Heart right ventricle (tissue), 16 donors: ENCODE data around the gene NPAS3. TPM values are rescaled to one million over a fixed set of nuclear protein-coding genes. Genes with fewer than 3 reads are reported as not detected.

Experiments
- ATAC-seq, 8 donors: fragments of 200-7000 bp; cut with Tn5 transposase; one replicate each; pipeline ENCODE4 v1.9.1; 2020; ENCODE audit warnings: mild to moderate bottlenecking in 8 of 8, moderate library complexity in 8 of 8, moderate number of reproducible peaks in 1 of 8
- DNase-seq, 2 donors: peaks; one replicate each; pipeline ENCODE4 v3.0.0-alpha.2; 2020
- H3K27ac ChIP-seq, 10 donors: fragments of 200-600 bp; sonication (generic) in 2 of 10; one replicate each; pipeline versions ENCODE4 v1.5.0 to v1.8.0; 2020 to 2022; ENCODE audit warnings: mild to moderate bottlenecking in 3 of 10
- H3K27me3 ChIP-seq, 7 donors: fragments of 200-600 bp; one replicate each; pipeline ENCODE4 v1.8.0; 2021 to 2022; ENCODE audit warnings: mild to moderate bottlenecking in 2 of 7
- H3K36me3 ChIP-seq, 9 donors: fragments of 200-600 bp; sonication (generic) in 1 of 9; one replicate each; pipeline versions ENCODE4 v1.5.0 to v1.8.0; 2020 to 2022; ENCODE audit warnings: mild to moderate bottlenecking in 2 of 9
- H3K4me1 ChIP-seq, 9 donors: fragments of 200-600 bp; sonication (generic) in 1 of 9; one replicate each; pipeline versions ENCODE4 v1.5.0 to v1.8.0; 2020 to 2022; ENCODE audit warnings: mild to moderate bottlenecking in 4 of 9
- H3K4me3 ChIP-seq, 10 donors: fragments of 200-600 bp; sonication (generic) in 2 of 10; one replicate each; pipeline versions ENCODE4 v1.5.0 to v1.8.0; 2020 to 2022; ENCODE audit warnings: mild to moderate bottlenecking in 7 of 10, moderate library complexity in 2 of 10
- H3K9me3 ChIP-seq, 11 donors: fragments of 200-600 bp in 10 of 11; sonication (generic) in 2 of 11; one replicate each; pipeline versions ENCODE4 v1.5.0 to v1.8.0; 2013 to 2022; ENCODE audit warnings: mild to moderate bottlenecking in 2 of 11, control low read depth in 1 of 11, moderate library complexity in 1 of 11
- WGBS, 2 donors: extraction: QIAGEN DNeasy Blood & Tissue Kit; methylation state at CpG; one replicate each; pipeline ENCODE4 v1.1.7; 2013; ENCODE audit warnings: inconsistent platforms in 1 of 2; 5-methylcytosine and 5-hydroxymethylcytosine counted together
- intact Hi-C, 10 donors: fragments of 100-400 bp; cut with DNase I; formaldehyde crosslinking; loops; one replicate each; pipeline versions ENCODE4 v1.11.1 to v1.14.2; 2022
- polyA plus RNA-seq, 2 donors: library from polyadenylated mRNA; stranded (reverse); fragments of 200-250 nt; gene quantifications; one replicate each; pipeline ENCODE4 v1.2.3, GENCODE V29; 2013
- total RNA-seq, 10 donors: library from RNA; stranded (reverse); fragmentation: NEBNext Ultra II Directional in 3 of 10; extraction: Animal tissue kit (Norgen Biotek cat#: 25700) in 3 of 10; gene quantifications; one replicate each; pipeline versions ENCODE4 v1.2.1 to v1.2.4, GENCODE V29; 2021 to 2023
- TF ChIP-seq, protein P1 (sequence below), 9 donors: fragments of 200-600 bp; sonication (generic) in 2 of 9; IDR thresholded peaks; one replicate each; pipeline versions ENCODE4 v1.5.0 to v1.8.0; 2021 to 2022; ENCODE audit warnings: antibody characterized with exemption in 9 of 9, mild to moderate bottlenecking in 5 of 9, moderate library complexity in 1 of 9
- donor health status: Arrhythmogenic right ventricular cardiomyopathy.
- donor health status: ischemic (EF 13 %, LVEDD 7.1; RV severe dilation, severe dysfunction).
- donor health status: healthy with polysubstance abuse.
- donor health status: DM: no; HTN: yes; CAD: no.
- donor health status: DM: no; HTN: no; CAD: no.
- donor health status: ischemic (EF 25% LVEDD 6.9; RV normal size, moderate dysfunction).
- donor health status: ischemic (EF 25% LVEDD 5.7; RV mildly dilated, moderate dysfunction).
- donor health status: healthy.
- donor health status: DM: yes; HTN: yes; CAD: no.
- donor health status: Ischemic cardiomyopathy.
- donor health status: ischemic (EF 35%, LVEDD 5.7; RV mildly dilated, moderate dysfunction).
- donor health status: nonischemic (EF 11% LVEDD 7.7; RV severe dilation, severe dysfunction).
- donor health status: DM: yes; HTN: yes; CAD: no.
- donor health status: PGD.
- donor health status: ischemic (EF 29% LVEDD 5.4; RV normal size, mild dysfunction).
- donor health status: nonischemic (EF 23%, LVEDD 6.1; RV moderate dilation, normal function).

NPAS3 gene
- total and polyA plus RNA-seq, 12 donors: 0.12 to 2.8 (median 0.99) TPM

- Histone ChIP-seq H3K27me3 (no peaks in the 10 kb centered on the region), H3K9me3 (no peaks in the 10 kb centered on the region), H3K4me3 (no peak overlapping the region), H3K36me3 (no peaks in the 10 kb centered on the region), H3K4me1 (no peaks in the 10 kb centered on the region), H3K27ac (no peak overlapping the region)
- 89% methylated on average over 4 of the region's 4 CpGs for WGBS, 2 donors
- ATAC-seq: no peak
- TF ChIP-seq, protein P1, sequence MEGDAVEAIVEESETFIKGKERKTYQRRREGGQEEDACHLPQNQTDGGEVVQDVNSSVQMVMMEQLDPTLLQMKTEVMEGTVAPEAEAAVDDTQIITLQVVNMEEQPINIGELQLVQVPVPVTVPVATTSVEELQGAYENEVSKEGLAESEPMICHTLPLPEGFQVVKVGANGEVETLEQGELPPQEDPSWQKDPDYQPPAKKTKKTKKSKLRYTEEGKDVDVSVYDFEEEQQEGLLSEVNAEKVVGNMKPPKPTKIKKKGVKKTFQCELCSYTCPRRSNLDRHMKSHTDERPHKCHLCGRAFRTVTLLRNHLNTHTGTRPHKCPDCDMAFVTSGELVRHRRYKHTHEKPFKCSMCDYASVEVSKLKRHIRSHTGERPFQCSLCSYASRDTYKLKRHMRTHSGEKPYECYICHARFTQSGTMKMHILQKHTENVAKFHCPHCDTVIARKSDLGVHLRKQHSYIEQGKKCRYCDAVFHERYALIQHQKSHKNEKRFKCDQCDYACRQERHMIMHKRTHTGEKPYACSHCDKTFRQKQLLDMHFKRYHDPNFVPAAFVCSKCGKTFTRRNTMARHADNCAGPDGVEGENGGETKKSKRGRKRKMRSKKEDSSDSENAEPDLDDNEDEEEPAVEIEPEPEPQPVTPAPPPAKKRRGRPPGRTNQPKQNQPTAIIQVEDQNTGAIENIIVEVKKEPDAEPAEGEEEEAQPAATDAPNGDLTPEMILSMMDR (IDR thresholded peaks at IDR 0.05): no peak
- no peak for DNase-seq
- intact Hi-C loops: no loop called here
Observed at GRCh38 chr14:33467971-33468370, 529.3 kb downstream of the NPAS3 start.

- ATAC-seq (no peak), DNase-seq (no peak)
- Histone ChIP-seq H3K9me3 (no peaks in the 10 kb centered on the region), H3K36me3 (no peaks in the 10 kb centered on the region), H3K27ac (no peak overlapping the region), H3K4me3 (no peak overlapping the region), H3K27me3 (no peaks in the 10 kb centered on the region), H3K4me1 (no peaks in the 10 kb centered on the region)
- TF ChIP-seq, protein P1 (IDR thresholded peaks at IDR 0.05): no peak
- intact Hi-C loops: loop anchor here in 1 of 10 donors (10.0 kb wide), 1 partner anchor 315 kb away; no protein-coding TSS in a partner anchor
- 71 to 76% methylated on average over 1 of the region's 1 CpG for WGBS, 2 donors
Observed at GRCh38 chr14:33469898-33470297, 531.2 kb downstream of the NPAS3 start.

DNA sequence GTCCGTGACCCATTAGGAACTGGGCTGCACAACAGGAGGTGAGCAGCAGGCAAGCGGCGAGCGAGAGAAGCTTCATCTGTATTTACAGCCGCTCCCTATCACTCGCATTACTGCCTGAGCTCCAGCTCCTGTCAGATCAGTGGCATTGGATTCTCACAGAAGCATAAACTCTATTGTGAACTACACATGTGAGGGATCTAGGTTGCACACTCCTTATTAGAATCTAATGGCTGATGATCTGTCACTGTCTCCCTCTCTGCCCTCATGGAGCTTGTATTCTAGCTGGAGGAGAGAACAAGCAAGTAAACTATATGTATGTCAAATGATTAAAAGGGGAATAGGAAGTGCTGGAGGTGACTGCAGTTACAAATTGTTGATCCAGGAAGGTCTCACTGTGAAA, 533.1 kb downstream of the NPAS3 start:
- ATAC-seq (no peak), DNase-seq (no peak)
- 99% methylated on average over 6 of the region's 6 CpGs for WGBS, 2 donors
- intact Hi-C loops: loop anchor here in 1 of 10 donors (10.0 kb wide), 1 partner anchor 313 kb away; no protein-coding TSS in a partner anchor
- Histone ChIP-seq H3K4me3 (no peak overlapping the region), H3K27me3 (no peaks in the 10 kb centered on the region), H3K27ac (no peak overlapping the region), H3K9me3 (no peaks in the 10 kb centered on the region), H3K4me1 (no peaks in the 10 kb centered on the region), H3K36me3 (no peaks in the 10 kb centered on the region)
- TF ChIP-seq, protein P1 (IDR thresholded peaks at IDR 0.05): no peak

- TF ChIP-seq, protein P1 (IDR thresholded peaks at IDR 0.05): peak in 7 of 9 donors; percentile 11 to 46 (median 31)
- no peaks in the 10 kb centered on the region for H3K4me1 ChIP-seq
- no peaks in the 10 kb centered on the region for H3K27me3 ChIP-seq
- peak in 1 of 8 donors; percentile 56 for ATAC-seq
- H3K27ac ChIP-seq: no peak overlapping the region
- H3K36me3 ChIP-seq: no peaks in the 10 kb centered on the region
- WGBS, 2 donors: 58 to 60% methylated on average over 4 of the region's 4 CpGs
- H3K9me3 ChIP-seq: no peaks in the 10 kb centered on the region
- no peak overlapping the region for H3K4me3 ChIP-seq
- peak in 1 of 2 donors; percentile 10 for DNase-seq
- intact Hi-C loops: loop anchor here in 2 of 10 donors (5.0 to 10.0 kb wide), 2 partner anchors 309 to 317 kb away; no protein-coding TSS in a partner anchor
Observed at GRCh38 chr14:33475623-33476022, 536.9 kb downstream of the NPAS3 start.
